H9 (cell line): Measurements from ENCODE around the gene CYP1B1. TPM values are rescaled to one million over a fixed set of nuclear protein-coding genes. Genes with fewer than 3 reads are reported as not detected.

Experiments
- DNase-seq: peaks from one replicate; pipeline ENCODE4 v3.0.0-alpha.2; 2017
- H2AFZ ChIP-seq: one replicate; pipeline ENCODE4 v1.6.1; 2013; ENCODE audit warnings: mild to moderate bottlenecking, low read length, control low read depth, moderate library complexity
- H2AK5ac ChIP-seq: 2 replicates; pipeline ENCODE4 v1.6.1; 2013; ENCODE audit warnings: low read length, control low read depth, mixed read lengths; ENCODE audit not compliant: insufficient read length
- H2BK120ac ChIP-seq: one replicate; pipeline ENCODE4 v1.6.1; 2013; ENCODE audit warnings: low read depth, mild to moderate bottlenecking, low read length, control low read depth, inconsistent platforms; ENCODE audit not compliant: poor library complexity, severe bottlenecking
- H2BK12ac ChIP-seq: 2 replicates; pipeline ENCODE4 v1.6.1; 2013; ENCODE audit warnings: low read length, control low read depth, mixed read lengths, low read depth; ENCODE audit not compliant: insufficient read length
- H2BK15ac ChIP-seq: 2 replicates; pipeline ENCODE4 v1.6.1; 2013; ENCODE audit warnings: low read depth, low read length, control low read depth
- H2BK20ac ChIP-seq: one replicate; pipeline ENCODE4 v1.6.1; 2013; ENCODE audit warnings: low read depth, mild to moderate bottlenecking, low read length, control low read depth, inconsistent platforms; ENCODE audit not compliant: poor library complexity, severe bottlenecking
- H2BK5ac ChIP-seq: 2 replicates; pipeline ENCODE4 v1.6.1; 2013; ENCODE audit warnings: low read length, control low read depth, mixed read lengths; ENCODE audit not compliant: insufficient read length
- H3K14ac ChIP-seq: 2 replicates; pipeline ENCODE4 v1.6.1; 2013; ENCODE audit warnings: low read length, control low read depth; ENCODE audit not compliant: insufficient read depth
- H3K18ac ChIP-seq: 2 replicates; pipeline ENCODE4 v1.6.1; 2013; ENCODE audit warnings: low read depth, mild to moderate bottlenecking, mixed read lengths, low read length, control low read depth; ENCODE audit not compliant: insufficient read length
- H3K23ac ChIP-seq: 2 replicates; pipeline ENCODE4 v1.6.1; 2013; ENCODE audit warnings: low read length, control low read depth, mixed read lengths, low read depth; ENCODE audit not compliant: insufficient read length
- H3K23me2 ChIP-seq: 2 replicates; pipeline ENCODE4 v1.6.1; 2013; ENCODE audit warnings: low read depth, mild to moderate bottlenecking, mixed read lengths, low read length, control low read depth; ENCODE audit not compliant: insufficient read length, poor library complexity, severe bottlenecking
- H3K27ac ChIP-seq: 2 replicates; pipeline ENCODE4 v1.5.1; 2013; ENCODE audit warnings: low read length, control low read depth, mixed read lengths, low read depth; ENCODE audit not compliant: insufficient read length
- H3K27me3 ChIP-seq: 2 replicates; pipeline ENCODE4 v1.6.1; 2013; ENCODE audit warnings: low read length, control low read depth, inconsistent platforms; ENCODE audit not compliant: insufficient read depth
- H3K4ac ChIP-seq: 2 replicates; pipeline ENCODE4 v1.6.1; 2013; ENCODE audit warnings: low read depth, mild to moderate bottlenecking, control low read depth, inconsistent platforms, low read length, moderate library complexity
- H3K4me1 ChIP-seq: 2 replicates; pipeline ENCODE4 v1.6.1; 2013; ENCODE audit warnings: low read length, control low read depth, inconsistent platforms; ENCODE audit not compliant: insufficient read depth
- H3K4me2 ChIP-seq: 2 replicates; pipeline ENCODE4 v1.6.1; 2013; ENCODE audit warnings: low read length, control low read depth, mixed read lengths; ENCODE audit not compliant: insufficient read length, insufficient read depth
- H3K56ac ChIP-seq: 2 replicates; pipeline ENCODE4 v1.6.1; 2013; ENCODE audit warnings: low read depth, mild to moderate bottlenecking, mixed read lengths, low read length, control low read depth; ENCODE audit not compliant: insufficient read length
- H3K79me1 ChIP-seq: 2 replicates; pipeline ENCODE4 v1.6.1; 2013; ENCODE audit warnings: low read depth, mild to moderate bottlenecking, moderate library complexity, low read length, control low read depth, inconsistent platforms; ENCODE audit not compliant: insufficient read depth, poor library complexity, severe bottlenecking
- H3K79me2 ChIP-seq: 2 replicates; pipeline ENCODE4 v1.6.1; 2013; ENCODE audit warnings: low read length, control low read depth, inconsistent platforms; ENCODE audit not compliant: insufficient read depth
- H3K9ac ChIP-seq: 2 replicates; pipeline ENCODE4 v1.6.1; 2013; ENCODE audit warnings: low read length, control low read depth, mixed read lengths; ENCODE audit not compliant: insufficient read length; ENCODE audit errors: extremely low read depth
- H3K9me3 ChIP-seq: one replicate; pipeline ENCODE4 v1.6.1; 2013; ENCODE audit warnings: low read depth, low read length, inconsistent platforms; ENCODE audit not compliant: control insufficient read depth
- H3T11ph ChIP-seq: one replicate; pipeline ENCODE4 v1.6.1; 2013; ENCODE audit warnings: mild to moderate bottlenecking, low read length, control low read depth, inconsistent platforms
- H4K20me1 ChIP-seq: one replicate; pipeline ENCODE4 v1.6.1; 2013; ENCODE audit not compliant: control insufficient read depth, insufficient read length, insufficient read depth
- H4K5ac ChIP-seq: 2 replicates; pipeline ENCODE4 v1.6.1; 2013; ENCODE audit warnings: low read depth, mild to moderate bottlenecking, mixed read lengths, low read length, control low read depth; ENCODE audit not compliant: insufficient read length
- H4K8ac ChIP-seq: replicated peaks from 2 replicates; pipeline ENCODE4 v1.6.1; 2013; ENCODE audit warnings: low read length, control low read depth, mixed read lengths, low read depth; ENCODE audit not compliant: insufficient read length
- H4K91ac ChIP-seq: 2 replicates; pipeline ENCODE4 v1.6.1; 2013; ENCODE audit warnings: low read depth, mild to moderate bottlenecking, moderate library complexity, mixed read lengths, low read length, control low read depth; ENCODE audit not compliant: insufficient read length
- H3K27ac Mint-ChIP-seq, 3 experiments: 2 replicates in 2 of 3; 3 replicates in 1 of 3; pipeline ENCODE4 v1.8.0; 2020 to 2021; ENCODE audit warnings: mixed read lengths in 3 of 3, mild to moderate bottlenecking in 1 of 3, moderate library complexity in 1 of 3
- H3K27me3 Mint-ChIP-seq: 2 replicates; pipeline ENCODE4 v1.8.0; 2021; ENCODE audit warnings: low read depth, mild to moderate bottlenecking, moderate library complexity, mixed read lengths
- H3K36me3 Mint-ChIP-seq, 3 experiments: 2 replicates in 2 of 3; 3 replicates in 1 of 3; pipeline ENCODE4 v1.8.0; 2020 to 2021; ENCODE audit warnings: low read depth in 3 of 3, mixed read lengths in 3 of 3; ENCODE audit not compliant: insufficient read depth in 1 of 3
- H3K4me1 Mint-ChIP-seq, 2 experiments: 2 replicates each; pipeline ENCODE4 v1.8.0; 2020; ENCODE audit warnings: mixed read lengths in 2 of 2
- H3K4me3 Mint-ChIP-seq, 2 experiments: 2 replicates in 1 of 2; 3 replicates in 1 of 2; pipeline ENCODE4 v1.8.0; 2020 to 2021; ENCODE audit warnings: mild to moderate bottlenecking in 2 of 2, mixed read lengths in 2 of 2, moderate library complexity in 1 of 2
- H3K9me3 Mint-ChIP-seq, 2 experiments: 2 replicates in 1 of 2; 3 replicates in 1 of 2; pipeline ENCODE4 v1.8.0; 2020; ENCODE audit warnings: mild to moderate bottlenecking in 2 of 2, mixed read lengths in 2 of 2, moderate library complexity in 1 of 2
- WGBS: extraction: QIAGEN DNeasy Blood & Tissue Kit; methylation state at CpG from one replicate; pipeline ENCODE4 v1.1.7; 2013; ENCODE audit warnings: missing lambda C conversion rate, low lambda C conversion rate, mixed read lengths; ENCODE audit not compliant: insufficient read length; ENCODE audit errors: extremely low coverage; 5-methylcytosine and 5-hydroxymethylcytosine counted together
- total RNA-seq: library from RNA; stranded (reverse); gene quantifications from 2 replicates; pipeline ENCODE4 v1.2.1, GENCODE V29; 2021
- TF ChIP-seq, protein P1 (sequence below): fragments of 200-600 bp; sonication (generic); conservative IDR thresholded peaks from 3 replicates; pipeline ENCODE4 v1.8.0; 2021; ENCODE audit warnings: antibody characterized with exemption, mild to moderate bottlenecking

Gene CYP1B1
- total RNA-seq, 1 experiment from 2014 or later = 2.7 TPM

DNA sequence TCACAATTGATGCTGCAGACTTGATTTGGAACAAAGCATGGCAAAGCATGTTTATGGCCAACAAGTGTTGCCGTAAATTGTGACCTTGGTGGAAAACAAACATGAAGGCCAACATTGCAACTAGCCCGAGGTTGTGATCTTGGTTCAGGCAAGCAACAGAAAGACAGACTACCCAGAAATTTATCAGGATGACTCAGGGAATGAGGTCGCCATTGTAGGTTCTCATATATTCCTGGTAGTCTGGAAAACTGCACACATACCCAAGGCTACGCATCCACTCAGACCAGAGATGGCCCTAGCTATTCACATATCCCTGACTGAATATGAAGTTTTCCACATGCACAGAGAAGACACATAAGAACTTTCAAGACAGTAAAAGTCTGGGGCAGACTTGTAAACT, 30.1 kb downstream of the CYP1B1 start:
- H3K9me3 ChIP-seq = no peaks in the 10 kb centered on the region
- Mint-ChIP-seq H3K27me3 (no peaks in the 10 kb centered on the region), H3K9me3 (no peaks in the 10 kb centered on the region), H3K4me1 (peaks cover 10 to 15% of the 10 kb centered on the region in 2 experiments), H3K36me3 (no peaks in the 10 kb centered on the region), H3K4me3 (no peak overlapping the region), H3K27ac (no peak overlapping the region)
- H4K5ac ChIP-seq = no peak overlapping the region
- no CpG with 5 or more reads among the region's 4 CpGs for WGBS
- H2BK5ac ChIP-seq = no peak overlapping the region
- no peak overlapping the region for H2AK5ac ChIP-seq
- H4K91ac ChIP-seq = no peak overlapping the region
- H3K27ac ChIP-seq = no peak overlapping the region
- H3K18ac ChIP-seq = no peak overlapping the region
- no peak overlapping the region for H3K23ac ChIP-seq
- no peak overlapping the region for H2BK15ac ChIP-seq
- no peak overlapping the region for H3K4me2 ChIP-seq
- H3T11ph ChIP-seq = no peak overlapping the region
- no peaks in the 10 kb centered on the region for H3K79me2 ChIP-seq
- H4K20me1 ChIP-seq = no peaks in the 10 kb centered on the region
- H2BK120ac ChIP-seq = no peak overlapping the region
- H3K23me2 ChIP-seq = no peaks in the 10 kb centered on the region
- H2BK20ac ChIP-seq = no peak overlapping the region
- DNase-seq = no peak
- H2BK12ac ChIP-seq = no peak overlapping the region
- no peak overlapping the region for H3K56ac ChIP-seq
- H3K4ac ChIP-seq = no peak overlapping the region
- H4K8ac ChIP-seq = no peak overlapping the region
- TF ChIP-seq, protein P1, sequence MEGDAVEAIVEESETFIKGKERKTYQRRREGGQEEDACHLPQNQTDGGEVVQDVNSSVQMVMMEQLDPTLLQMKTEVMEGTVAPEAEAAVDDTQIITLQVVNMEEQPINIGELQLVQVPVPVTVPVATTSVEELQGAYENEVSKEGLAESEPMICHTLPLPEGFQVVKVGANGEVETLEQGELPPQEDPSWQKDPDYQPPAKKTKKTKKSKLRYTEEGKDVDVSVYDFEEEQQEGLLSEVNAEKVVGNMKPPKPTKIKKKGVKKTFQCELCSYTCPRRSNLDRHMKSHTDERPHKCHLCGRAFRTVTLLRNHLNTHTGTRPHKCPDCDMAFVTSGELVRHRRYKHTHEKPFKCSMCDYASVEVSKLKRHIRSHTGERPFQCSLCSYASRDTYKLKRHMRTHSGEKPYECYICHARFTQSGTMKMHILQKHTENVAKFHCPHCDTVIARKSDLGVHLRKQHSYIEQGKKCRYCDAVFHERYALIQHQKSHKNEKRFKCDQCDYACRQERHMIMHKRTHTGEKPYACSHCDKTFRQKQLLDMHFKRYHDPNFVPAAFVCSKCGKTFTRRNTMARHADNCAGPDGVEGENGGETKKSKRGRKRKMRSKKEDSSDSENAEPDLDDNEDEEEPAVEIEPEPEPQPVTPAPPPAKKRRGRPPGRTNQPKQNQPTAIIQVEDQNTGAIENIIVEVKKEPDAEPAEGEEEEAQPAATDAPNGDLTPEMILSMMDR = no peak
- H3K79me1 ChIP-seq = no peaks in the 10 kb centered on the region
- H3K9ac ChIP-seq = no peak overlapping the region
- no peaks in the 10 kb centered on the region for H3K4me1 ChIP-seq
- no peak overlapping the region for H3K14ac ChIP-seq
- no peaks in the 10 kb centered on the region for H3K27me3 ChIP-seq
- no peak overlapping the region for H2AFZ ChIP-seq
